Left cardiac atrium (tissue), 4 donors: ENCODE measurements around the gene ZNF341. TPM values are rescaled to one million over a fixed set of nuclear protein-coding genes. Genes with fewer than 3 reads are reported as not detected.

Source experiments
- ATAC-seq, 2 donors: fragments of 200-7000 bp; cut with Tn5 transposase; one replicate each; pipeline ENCODE4 v1.9.1; 2020; ENCODE audit warnings: mild to moderate bottlenecking in 2 of 2, moderate library complexity in 2 of 2
- DNase-seq: peaks from one replicate; pipeline ENCODE4 v3.0.0-alpha.2; 2020
- intact Hi-C, 2 donors: fragments of 100-400 bp; cut with DNase I; formaldehyde crosslinking; loops; one replicate each; pipeline versions ENCODE4 v1.14.1 to v1.15.1; 2022 to 2023
- total RNA-seq, 2 donors: library from RNA; stranded (reverse); fragmentation: NEBNext Ultra II Directional; extraction: Animal tissue kit (Norgen Biotek cat#: 25700); gene quantifications; one replicate each; pipeline ENCODE4 v1.2.1, GENCODE V29; 2021
- donor health status: DM: no; HTN: yes; CAD: no.
- donor health status: DM: no; HTN: yes; CAD: no; lungs with severe emphysema.
- donor health status: DM: yes; HTN: yes; CAD: no.
- donor health status: Dilated cardiomyopathy.

Gene ZNF341
- total RNA-seq, 2 donors from 2014 or later: 1.1 to 2.0 TPM

GRCh38 chr20:33827634-33828325 is 96.0 kb downstream of the ZNF341 start:
- intact Hi-C loops: no loop called here
- DNase-seq (no peak), ATAC-seq (no peak)

GRCh38 chr20:33828326-33828844 is 96.6 kb downstream of the ZNF341 start:
- no peak for ATAC-seq

GRCh38 chr20:33828967-33829560 is 97.3 kb downstream of the ZNF341 start:
- ATAC-seq: peak in 1 of 2 donors; percentile 10
- intact Hi-C loops: no loop called here
- DNase-seq: no peak

More at GRCh38 chr20:33828326-33828844, 96.6 kb downstream of the ZNF341 start:
- DNase-seq: no peak
- intact Hi-C loops: no loop called here

- DNase-seq (no peak), ATAC-seq (no peak)
- intact Hi-C loops: no loop called here
Observed at GRCh38 chr20:33829636-33830035, 97.8 kb downstream of the ZNF341 start.

- intact Hi-C loops: no loop called here
- peak in 1 of 2 donors; percentile 11 for ATAC-seq
- no peak for DNase-seq
Observed at GRCh38 chr20:33830371-33830770, 98.6 kb downstream of the ZNF341 start.

DNA sequence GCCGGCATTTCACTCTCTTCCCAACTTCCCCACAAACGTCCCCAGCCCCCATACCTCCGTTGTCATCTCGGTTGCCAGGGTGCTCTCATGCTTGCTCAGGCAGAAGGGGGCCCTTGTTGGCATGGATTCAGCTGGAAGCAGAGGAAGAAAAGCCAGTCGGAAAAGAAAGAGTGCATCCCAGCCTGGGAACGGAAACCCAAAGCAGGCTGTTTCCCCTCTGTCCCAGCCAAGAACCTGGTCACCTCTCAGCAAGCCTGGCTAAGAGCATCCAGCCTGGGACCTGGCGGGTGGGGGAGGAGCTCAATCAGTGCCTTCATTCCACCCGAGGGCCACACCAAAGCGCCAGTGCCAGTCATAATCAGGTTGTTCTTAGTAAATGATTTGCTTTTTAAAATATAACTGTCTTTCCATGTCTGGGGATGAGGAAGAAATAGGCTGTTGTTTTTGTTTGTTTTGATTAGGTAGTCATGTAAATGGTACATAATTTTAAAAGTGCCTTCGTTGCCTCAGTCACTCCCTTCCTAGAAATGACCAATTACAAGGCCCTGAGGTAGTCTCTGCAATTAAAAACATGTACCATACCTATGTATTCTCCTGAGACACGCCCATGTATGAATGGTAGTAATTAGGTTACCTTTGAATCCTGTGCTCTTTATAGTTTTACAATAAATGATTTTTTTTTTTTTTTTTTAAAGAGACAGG is 100.5 kb downstream of the ZNF341 start:
- DNase-seq: no peak
- ATAC-seq: peak; percentile 27 to 48

DNA sequence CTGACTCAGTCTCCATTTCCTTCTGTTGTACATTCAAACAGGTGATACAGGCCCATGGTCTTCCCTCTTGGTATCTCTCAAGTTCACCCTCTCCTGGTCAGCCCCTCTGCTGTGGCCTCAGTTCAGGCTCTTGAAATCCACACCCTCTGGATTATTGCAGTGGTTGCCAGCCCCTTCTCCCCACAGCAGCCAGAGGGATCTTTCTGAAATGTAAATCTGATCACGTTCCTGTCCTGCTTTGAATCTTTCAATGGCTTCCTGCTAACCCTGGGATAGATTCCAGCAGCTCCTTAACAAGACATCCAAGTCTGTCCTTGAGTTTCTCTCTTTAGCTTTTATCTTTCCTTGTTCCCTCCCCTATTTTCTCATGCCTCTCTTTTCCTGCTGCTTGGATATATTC is 101.5 kb downstream of the ZNF341 start:
- intact Hi-C loops: no loop called here
- no peak for ATAC-seq
- DNase-seq: no peak

More for the DNA sequence above, 100.5 kb downstream of the ZNF341 start:
- intact Hi-C loops: no loop called here

- ATAC-seq (peak in 1 of 2 donors; percentile 8), DNase-seq (peak; percentile 33)
- intact Hi-C loops: no loop called here
Observed at GRCh38 chr20:33835615-33836172, 103.9 kb downstream of the ZNF341 start.

GRCh38 chr20:33836277-33836676 is 104.5 kb downstream of the ZNF341 start:
- ATAC-seq (no peak), DNase-seq (no peak)
- intact Hi-C loops: no loop called here

- ATAC-seq (no peak), DNase-seq (no peak)
- intact Hi-C loops: no loop called here
Observed at GRCh38 chr20:33837096-33837830, 105.5 kb downstream of the ZNF341 start.

DNA sequence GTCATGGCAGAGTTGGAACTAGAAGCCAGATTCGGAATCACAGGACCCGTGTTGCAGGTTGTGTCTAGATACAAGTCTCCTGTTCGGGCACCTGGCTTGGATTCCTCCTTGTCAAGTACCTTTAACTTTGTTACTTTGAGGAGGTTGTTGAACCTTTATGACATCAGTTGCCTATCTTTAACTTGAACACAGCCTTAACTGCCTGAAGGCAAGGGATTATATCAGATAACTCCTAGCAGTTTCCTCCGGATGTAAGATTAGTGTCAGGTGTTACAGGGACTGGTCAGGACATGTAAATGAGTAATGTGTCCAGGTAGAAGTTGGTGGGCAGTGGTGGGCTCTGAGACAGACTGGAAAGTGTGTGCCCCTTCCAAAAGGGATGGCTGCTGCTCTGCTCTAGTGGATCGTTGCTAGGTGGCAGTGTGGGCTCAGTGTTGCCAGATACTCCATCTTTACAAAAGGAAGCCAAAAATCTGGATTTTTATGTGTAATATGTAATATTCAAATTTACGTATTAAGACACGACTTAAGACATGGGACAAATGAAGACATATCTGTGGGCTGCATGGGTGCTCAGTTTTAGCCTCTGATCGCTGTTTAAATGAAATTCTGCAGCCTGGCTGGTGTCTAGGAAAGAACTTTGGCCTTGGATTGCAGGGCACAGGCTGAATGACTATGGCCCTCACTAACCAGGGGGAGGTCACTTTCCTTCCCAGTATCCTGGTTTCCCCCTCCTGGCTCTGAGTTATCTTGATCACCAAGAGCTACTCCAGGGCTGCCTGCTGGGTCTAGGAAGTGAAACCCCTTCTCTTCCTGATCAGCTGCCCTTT is 106.5 kb downstream of the ZNF341 start:
- DNase-seq: no peak
- no peak for ATAC-seq
- intact Hi-C loops: no loop called here

DNA sequence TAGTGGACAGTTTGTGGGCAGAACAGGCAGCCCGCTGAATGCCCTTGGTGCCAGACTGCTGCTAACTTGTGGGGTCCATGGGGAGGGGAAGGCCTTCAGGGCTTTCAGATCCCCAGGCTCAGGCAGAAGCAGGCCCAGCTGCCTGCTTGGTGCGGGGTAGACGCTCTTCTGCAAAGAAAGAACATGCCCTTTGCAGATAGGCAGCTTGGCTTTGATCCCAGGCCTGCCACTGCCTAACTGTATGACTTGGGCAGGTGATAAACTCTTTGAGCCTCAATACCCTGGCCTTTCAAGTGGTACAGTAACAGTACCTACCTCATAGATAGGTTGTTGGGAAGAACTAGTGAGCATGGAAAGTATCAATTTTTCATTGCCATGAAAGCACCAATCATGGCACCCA is 107.8 kb downstream of the ZNF341 start:
- peak; percentile 70 to 75 for ATAC-seq
- peak; percentile 60 for DNase-seq
- intact Hi-C loops: no loop called here

DNA sequence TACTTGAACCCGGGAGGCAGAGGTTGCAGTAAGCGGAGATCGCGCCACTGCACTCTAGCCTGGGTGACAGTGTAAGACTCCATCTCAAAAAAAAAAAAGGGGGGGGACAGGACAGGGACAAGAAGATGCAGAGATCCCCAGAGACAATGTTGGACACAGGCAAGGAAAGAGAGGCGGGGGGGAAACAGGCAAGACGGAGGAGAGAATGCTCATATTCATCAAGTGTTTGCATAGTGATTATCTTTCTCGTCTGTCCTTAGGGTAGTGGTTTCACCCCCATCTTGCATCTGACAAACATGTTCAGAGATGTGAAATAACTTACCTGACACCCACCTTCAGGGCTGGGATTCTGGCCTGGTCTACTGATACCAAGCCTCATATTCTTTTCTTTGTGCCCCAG is 108.4 kb downstream of the ZNF341 start:
- DNase-seq: no peak
- no peak for ATAC-seq
- intact Hi-C loops: no loop called here

DNA sequence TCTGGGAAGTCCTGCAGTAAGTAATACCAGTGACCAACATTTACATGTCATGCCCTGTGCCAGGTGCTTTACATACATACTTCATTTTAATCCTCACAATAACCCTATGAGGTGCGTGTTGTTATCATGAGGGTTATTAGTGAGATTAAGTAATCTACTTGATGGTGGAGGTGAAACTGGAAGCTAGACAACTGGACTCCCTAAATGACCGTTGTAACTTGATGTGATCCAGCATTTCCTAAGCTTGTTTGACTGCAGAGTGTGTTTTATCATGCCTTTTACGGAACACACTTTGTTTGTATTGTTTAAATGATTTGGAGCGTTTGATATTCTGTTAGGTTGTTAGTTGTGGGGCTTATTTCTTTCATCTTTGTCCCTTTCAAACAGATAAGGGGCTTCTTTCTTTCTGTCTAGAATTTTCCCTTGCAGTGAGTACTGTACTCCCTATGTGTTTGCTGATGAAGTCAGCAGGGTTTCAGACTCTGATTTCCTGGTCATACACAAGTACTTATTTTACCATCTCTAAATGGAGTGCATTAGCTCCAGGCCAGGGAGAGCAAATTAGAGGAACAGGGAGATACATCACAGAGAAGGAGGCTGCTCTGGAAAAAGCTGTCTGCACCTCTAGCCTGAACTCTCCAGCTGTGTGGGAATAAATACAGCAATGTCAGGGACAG is 109.1 kb downstream of the ZNF341 start:
- no peak for ATAC-seq
- intact Hi-C loops: no loop called here

DNA sequence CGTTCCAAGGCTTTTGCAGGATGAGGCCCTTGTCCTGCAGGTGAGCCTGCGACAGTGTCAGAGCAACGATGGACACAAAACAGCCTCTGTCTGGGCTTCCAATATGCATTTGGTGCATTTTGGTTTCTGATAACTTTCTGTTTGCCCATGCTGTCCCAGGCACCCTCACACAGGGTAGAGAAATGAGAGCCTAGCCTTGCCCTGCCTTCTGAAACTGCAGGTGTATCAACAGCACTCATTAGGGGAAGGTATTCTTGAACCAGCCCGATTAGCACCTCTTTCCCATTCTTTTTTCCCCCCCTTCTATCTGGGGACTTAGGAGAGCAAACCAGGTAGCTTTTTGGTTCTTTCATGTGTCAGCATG is 109.6 kb downstream of the ZNF341 start:
- no peak for DNase-seq
- intact Hi-C loops: no loop called here
- ATAC-seq: no peak

More for the DNA sequence above, 109.1 kb downstream of the ZNF341 start:
- DNase-seq: no peak
